HEK293T (cell line): ENCODE data around the gene ZNF860.

ENCODE experiments used
- ARNT ChIP-seq: fragments of 450-650 bp; IDR thresholded peaks from 2 replicates; pipeline ENCODE4 v1.6.1; 2017; ENCODE audit warnings: mild to moderate bottlenecking
- FOXM1 ChIP-seq: fragments of 450-650 bp; IDR thresholded peaks from 2 replicates; pipeline ENCODE4 v1.6.1; 2017; ENCODE audit warnings: mild to moderate bottlenecking, borderline replicate concordance
- SP1 ChIP-seq: fragments of 450-650 bp; IDR thresholded peaks from 2 replicates; pipeline ENCODE4 v1.6.1; 2017

- TF ChIP-seq FOXM1: no peak
- no peak for TF ChIP-seq ARNT
- no peak for TF ChIP-seq SP1
Measured at GRCh38 chr3:31958701-31959152, 22.8 kb upstream of the ZNF860 start.
